Measurements from ENCODE around the gene WNT11. TPM values are rescaled to one million over a fixed set of nuclear protein-coding genes. Genes with fewer than 3 reads are reported as not detected.

The WNT11 gene
- total RNA-seq, 1 donor from 2014 or later, result not detected

GRCh38 chr11:76150141-76150540, 56.2 kb downstream of the WNT11 start:
- H3K4me3 ChIP-seq (ENCODE audit: low read depth, low read length), result no peak overlapping the region
- FAIRE-seq, result no peak
- no peak for TF ChIP-seq CTCF (IDR thresholded peaks at IDR 0.05; ENCODE audit: insufficient read depth, low read length, severe bottlenecking)
- no peaks in the 10 kb centered on the region for H3K36me3 ChIP-seq (ENCODE audit: control insufficient read depth, insufficient read depth, low read length)
- no peaks in the 10 kb centered on the region for H3K27me3 ChIP-seq (ENCODE audit: control insufficient read depth, insufficient read depth, low read length)
- DNase-seq (ENCODE audit: low read depth), result no peak

DNA sequence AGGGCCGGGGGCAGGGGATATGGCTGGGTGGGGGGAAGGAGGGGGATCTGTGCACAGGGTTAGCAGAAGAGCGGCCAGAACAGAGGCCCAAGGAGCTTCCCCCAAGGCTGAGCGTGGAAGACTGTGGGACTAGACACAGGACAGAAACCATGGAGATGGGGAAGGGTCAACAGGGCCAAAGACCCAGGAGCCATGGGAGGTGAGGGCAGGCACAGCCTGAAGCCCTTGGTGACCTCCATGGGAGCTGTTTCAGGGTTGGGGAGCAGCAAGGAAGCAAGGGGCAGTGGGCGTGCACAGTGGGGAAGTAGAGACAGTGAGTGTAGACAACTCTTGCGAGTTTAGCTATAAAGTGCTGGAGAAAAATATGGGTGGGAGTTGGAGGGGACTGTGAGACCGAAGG, 56.6 kb downstream of the WNT11 start:
- no peaks in the 10 kb centered on the region for H3K27me3 ChIP-seq (ENCODE audit: control insufficient read depth, insufficient read depth, low read length)
- H3K4me3 ChIP-seq (ENCODE audit: low read depth, low read length), result no peak overlapping the region
- DNase-seq (ENCODE audit: low read depth) (no peak), FAIRE-seq (no peak)
- no peak for TF ChIP-seq CTCF (IDR thresholded peaks at IDR 0.05; ENCODE audit: insufficient read depth, low read length, severe bottlenecking)
- no peaks in the 10 kb centered on the region for H3K36me3 ChIP-seq (ENCODE audit: control insufficient read depth, insufficient read depth, low read length)

DNA sequence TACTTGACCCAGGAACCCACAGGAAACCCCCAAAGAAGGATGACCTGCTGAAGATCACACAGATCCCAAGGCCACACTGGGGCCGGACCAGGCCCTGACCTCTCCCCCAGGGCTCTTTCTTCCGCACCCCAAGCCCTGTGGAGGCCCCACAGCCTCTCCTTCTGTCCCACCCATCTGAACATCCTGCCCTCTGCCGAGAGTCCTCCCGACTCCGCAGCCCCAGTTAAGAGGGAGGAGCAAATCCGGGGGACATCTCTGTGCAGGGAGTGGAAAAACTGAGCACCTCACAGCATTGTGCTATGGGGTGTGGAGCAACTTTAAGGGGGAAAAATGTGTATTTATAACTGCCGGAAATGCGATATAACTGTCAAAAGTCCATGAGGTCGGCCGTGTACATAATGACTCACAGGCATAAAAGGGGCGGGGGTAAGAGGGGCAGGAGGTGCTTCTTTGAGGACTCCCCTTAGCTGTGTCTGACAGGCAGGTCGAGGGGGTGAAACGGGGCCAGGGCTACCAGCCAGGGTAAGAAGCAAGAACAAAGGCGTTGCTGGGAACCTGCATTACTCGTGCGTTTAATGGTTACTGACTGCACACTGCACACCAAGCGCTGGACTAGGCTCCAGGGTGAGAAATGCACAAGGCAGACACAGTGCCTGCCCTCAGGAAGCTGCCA, 57.2 kb downstream of the WNT11 start:
- H3K36me3 ChIP-seq (ENCODE audit: control insufficient read depth, insufficient read depth, low read length), result no peaks in the 10 kb centered on the region
- FAIRE-seq, result no peak
- no peak for DNase-seq (ENCODE audit: low read depth)
- no peak overlapping the region for H3K4me3 ChIP-seq (ENCODE audit: low read depth, low read length)
- no peak for TF ChIP-seq CTCF (IDR thresholded peaks at IDR 0.05; ENCODE audit: insufficient read depth, low read length, severe bottlenecking)
- H3K27me3 ChIP-seq (ENCODE audit: control insufficient read depth, insufficient read depth, low read length), result no peaks in the 10 kb centered on the region

- H3K36me3 ChIP-seq (ENCODE audit: control insufficient read depth, insufficient read depth, low read length), result no peaks in the 10 kb centered on the region
- H3K27me3 ChIP-seq (ENCODE audit: control insufficient read depth, insufficient read depth, low read length), result no peaks in the 10 kb centered on the region
- no peak for TF ChIP-seq CTCF (IDR thresholded peaks at IDR 0.05; ENCODE audit: insufficient read depth, low read length, severe bottlenecking)
- DNase-seq (ENCODE audit: low read depth) (no peak), FAIRE-seq (no peak)
- H3K4me3 ChIP-seq (ENCODE audit: low read depth, low read length), result no peak overlapping the region
Measured at GRCh38 chr11:76148231-76148630, 58.1 kb downstream of the WNT11 start.

DNA sequence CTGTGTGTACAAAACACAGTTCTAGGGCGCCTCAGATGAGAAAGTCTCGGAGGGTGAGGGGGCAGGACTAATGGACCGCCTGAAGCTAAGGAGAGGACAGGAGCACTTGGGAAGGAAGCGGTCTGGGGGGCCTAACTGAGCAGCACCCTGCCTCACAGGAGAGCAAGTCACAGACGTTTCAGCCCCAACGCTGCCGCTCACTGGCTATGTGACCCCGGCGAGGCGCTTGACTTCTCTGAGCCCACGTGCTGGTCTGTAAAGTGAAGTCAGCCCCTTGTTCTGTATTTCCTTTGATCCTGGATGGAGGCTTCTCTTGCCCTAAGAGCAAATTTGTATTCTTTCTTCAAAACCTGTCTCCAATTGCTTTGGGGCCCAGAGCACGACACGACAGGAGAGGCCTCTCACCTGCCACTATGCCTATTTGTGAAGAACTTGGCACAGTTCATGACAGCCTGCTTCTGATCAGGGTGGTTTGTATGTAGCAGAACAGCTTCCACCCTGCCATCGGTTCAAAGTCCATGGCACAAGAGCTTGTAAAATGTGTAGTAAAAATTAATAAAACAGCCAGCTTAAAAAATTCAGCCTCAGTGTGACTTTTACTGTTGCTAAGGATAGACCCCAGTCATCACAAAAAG, 59.1 kb downstream of the WNT11 start:
- FAIRE-seq (no peak), DNase-seq (ENCODE audit: low read depth) (no peak)
- no peak for TF ChIP-seq CTCF (IDR thresholded peaks at IDR 0.05; ENCODE audit: insufficient read depth, low read length, severe bottlenecking)
- Histone ChIP-seq H3K27me3 (ENCODE audit: control insufficient read depth, insufficient read depth, low read length) (no peaks in the 10 kb centered on the region), H3K4me3 (ENCODE audit: low read depth, low read length) (no peak overlapping the region), H3K36me3 (ENCODE audit: control insufficient read depth, insufficient read depth, low read length) (no peaks in the 10 kb centered on the region)
